ENCODE data around the gene TRABD. TPM values are rescaled to one million over a fixed set of nuclear protein-coding genes. Genes with fewer than 3 reads are reported as not detected.

Gene TRABD
- total RNA-seq, 1 donor from 2014 or later = 35.7 TPM

GRCh38 chr22:50232481-50233151, 46.9 kb downstream of the TRABD start:
- Mint-ChIP-seq H3K27me3 (ENCODE audit: low read depth, unreplicated experiment) (no peaks in the 10 kb centered on the region), H3K27ac (ENCODE audit: unreplicated experiment) (no peak overlapping the region), H3K9me3 (ENCODE audit: unreplicated experiment) (no peaks in the 10 kb centered on the region), H3K4me1 (ENCODE audit: low read depth, unreplicated experiment) (peaks cover 7% of the 10 kb centered on the region), H3K36me3 (ENCODE audit: low read depth, unreplicated experiment) (peaks cover 17% of the 10 kb centered on the region), H3K4me3 (ENCODE audit: unreplicated experiment) (no peak overlapping the region)
- no peak for TF ChIP-seq EZH2 (IDR thresholded peaks at IDR 0.05; ENCODE audit: insufficient read depth, low read length)
- TF ChIP-seq CTCF (IDR thresholded peaks at IDR 0.05; ENCODE audit: insufficient read depth, low read depth, low read length) = no peak
- no peak overlapping the region for H2AFZ ChIP-seq (ENCODE audit: low read depth, low read length)
- DNase-seq (ENCODE audit: low read depth) (no peak), FAIRE-seq (no peak)
- no peaks in the 10 kb centered on the region for H3K4me1 ChIP-seq (ENCODE audit: insufficient read depth, low read length)
- H3K9ac ChIP-seq (ENCODE audit: low read length) = no peak overlapping the region
- H3K27ac ChIP-seq (ENCODE audit: low read depth, low read length) = no peak overlapping the region
- peaks cover 4% of the 10 kb centered on the region for H3K9me3 ChIP-seq (ENCODE audit: insufficient read depth, low read depth, low read length)
- peaks cover 43% of the 10 kb centered on the region for H3K79me2 ChIP-seq (ENCODE audit: insufficient read depth, low read length)
- H3K4me3 ChIP-seq (ENCODE audit: insufficient read depth, low read depth, low read length) = no peak overlapping the region
- no peaks in the 10 kb centered on the region for H3K36me3 ChIP-seq (ENCODE audit: insufficient read depth, low read length)
- no peaks in the 10 kb centered on the region for H3K27me3 ChIP-seq (ENCODE audit: insufficient read depth, low read length)
- H4K20me1 ChIP-seq (ENCODE audit: insufficient read depth, low read length) = peaks cover 60% of the 10 kb centered on the region
- H3K4me2 ChIP-seq (ENCODE audit: low read length) = no peak overlapping the region

- FAIRE-seq = no peak
Observed at GRCh38 chr22:50233223-50233622, 47.5 kb downstream of the TRABD start.

More at GRCh38 chr22:50233223-50233622, 47.5 kb downstream of the TRABD start:
- Mint-ChIP-seq H3K9me3 (ENCODE audit: unreplicated experiment) (no peaks in the 10 kb centered on the region), H3K4me3 (ENCODE audit: unreplicated experiment) (no peak overlapping the region), H3K4me1 (ENCODE audit: low read depth, unreplicated experiment) (peaks cover 7% of the 10 kb centered on the region), H3K36me3 (ENCODE audit: low read depth, unreplicated experiment) (peaks cover 17% of the 10 kb centered on the region), H3K27ac (ENCODE audit: unreplicated experiment) (no peak overlapping the region), H3K27me3 (ENCODE audit: low read depth, unreplicated experiment) (no peaks in the 10 kb centered on the region)
- Histone ChIP-seq H3K79me2 (ENCODE audit: insufficient read depth, low read length) (peaks cover 48% of the 10 kb centered on the region), H3K9me3 (ENCODE audit: insufficient read depth, low read depth, low read length) (peaks cover 4% of the 10 kb centered on the region), H3K36me3 (ENCODE audit: insufficient read depth, low read length) (no peaks in the 10 kb centered on the region), H3K9ac (ENCODE audit: low read length) (no peak overlapping the region), H2AFZ (ENCODE audit: low read depth, low read length) (no peak overlapping the region), H3K27me3 (ENCODE audit: insufficient read depth, low read length) (no peaks in the 10 kb centered on the region), H3K4me3 (ENCODE audit: insufficient read depth, low read depth, low read length) (no peak overlapping the region), H3K4me2 (ENCODE audit: low read length) (no peak overlapping the region), H4K20me1 (ENCODE audit: insufficient read depth, low read length) (peaks cover 65% of the 10 kb centered on the region), H3K4me1 (ENCODE audit: insufficient read depth, low read length) (no peaks in the 10 kb centered on the region), H3K27ac (ENCODE audit: low read depth, low read length) (no peak overlapping the region)
- no peak for TF ChIP-seq CTCF (IDR thresholded peaks at IDR 0.05; ENCODE audit: insufficient read depth, low read depth, low read length)
- no peak for TF ChIP-seq EZH2 (IDR thresholded peaks at IDR 0.05; ENCODE audit: insufficient read depth, low read length)
- DNase-seq (ENCODE audit: low read depth) = no peak
